Measurements from ENCODE around the gene PAIP2. TPM values are rescaled to one million over a fixed set of nuclear protein-coding genes. Genes with fewer than 3 reads are reported as not detected.

PAIP2 gene
- total and polyA plus RNA-seq, 2 of the 4 experiments (the other 2 are of a cell fraction): 41.9 to 59.5 TPM

- no peak overlapping the region for H4K5ac ChIP-seq (ENCODE audit: low read depth, low read length)
- BruUV-seq (replicated peaks): no TSS peak
- no peak overlapping the region for H4K91ac ChIP-seq (ENCODE audit: insufficient read depth, low read depth, low read length)
- no peak overlapping the region for H3K27ac ChIP-seq (ENCODE audit: insufficient read depth, low read length)
- no peak overlapping the region for H3K18ac ChIP-seq (ENCODE audit: low read depth, low read length)
- peak overlapping the region; percentile 87; the same call in 1 of the 2 replicates for H2AK5ac ChIP-seq (ENCODE audit: low read depth, low read length)
- no peak overlapping the region for H2BK15ac ChIP-seq (ENCODE audit: low read depth, low read length)
- H4K20me1 ChIP-seq (ENCODE audit: insufficient read depth, low read length): no peaks in the 10 kb centered on the region
- TF ChIP-seq MAFK (IDR thresholded peaks at IDR 0.05; ENCODE audit: low read depth, low read length) (no peak), BHLHE40 (IDR thresholded peaks at IDR 0.05; ENCODE audit: low read depth, low read length) (no peak), CTCF (conservative IDR thresholded peaks at IDR 0.05; ENCODE audit: low read depth, low read length) (no peak), SMC3 (IDR thresholded peaks at IDR 0.05; ENCODE audit: low read depth, low read length) (no peak), CEBPB (IDR thresholded peaks at IDR 0.05; ENCODE audit: low read depth, low read length) (no peak)
- no peak overlapping the region for H3K4me2 ChIP-seq (ENCODE audit: low read depth, low read length)
- H2BK5ac ChIP-seq (ENCODE audit: low read depth, low read length, poor library complexity, severe bottlenecking): no peak overlapping the region
- H2BK120ac ChIP-seq (ENCODE audit: low read depth, low read length): no peak overlapping the region
- ATAC-seq (ENCODE audit: low read depth): no peak
- intact Hi-C loops (cut with micrococcal nuclease): no loop called here
- H3K4ac ChIP-seq (ENCODE audit: low read depth, low read length): no peak overlapping the region
- 0 out of 4 replicates have a peak overlapping the region, but pooled peaks of 1 of the 2 experiments have one; percentile 47 for H4K8ac ChIP-seq (ENCODE audit: low read depth in 2 of 2, low read length in 2 of 2)
- 100% methylated on average over 3 of the region's 10 CpGs; no CpG with 5 or more reads in 1 of the 2 experiments for WGBS, 2 experiments (ENCODE audit: extremely low coverage in 2 of 2, insufficient read length in 1 of 2)
- H3K56ac ChIP-seq (ENCODE audit: extremely low read depth, insufficient read depth, low read length): no peak overlapping the region
- H3K9ac ChIP-seq (ENCODE audit: low read depth, low read length): no peak overlapping the region
- no peak overlapping the region; the same call in 1 of the 2 replicates for H3K23ac ChIP-seq (ENCODE audit: low read depth, low read length)
- H2AFZ ChIP-seq (replicated peaks; ENCODE audit: low read length, poor library complexity): peak overlapping the region; percentile 86
- H3K9me3 ChIP-seq (ENCODE audit: control insufficient read depth, insufficient read depth, low read length): peaks cover 16% of the 10 kb centered on the region; the same call in 1 of the 2 replicates
- peaks cover 5% of the 10 kb centered on the region; the same call in 1 of the 2 replicates for H3K4me1 ChIP-seq (ENCODE audit: control insufficient read depth, insufficient read depth, low read length)
- H3K36me3 ChIP-seq (ENCODE audit: control insufficient read depth, insufficient read depth, low read length): no peaks in the 10 kb centered on the region
- ChIA-PET CTCF (no interaction called here), POLR2A (ENCODE audit: unreplicated experiment) (interaction anchor here (0.5 to 0.7 kb wide), 2 partner anchors 21 to 85 kb away, joined by 3 to 4 read pairs; no protein-coding TSS in a partner anchor)
- in situ Hi-C loops (cut with MboI; ENCODE audit: low sequenced_read_pairs): no loop called here
- H3K9me1 ChIP-seq (ENCODE audit: insufficient read depth, low read length): no peaks in the 10 kb centered on the region
- H3K79me1 ChIP-seq (ENCODE audit: low read depth in 1 of 2, low read length in 2 of 2): no peaks in the 10 kb centered on the region
- H3K27me3 ChIP-seq (ENCODE audit: control insufficient read depth, insufficient read depth, low read length): peaks cover 28% of the 10 kb centered on the region
- no peak for DNase-seq
- no peak overlapping the region for H3K14ac ChIP-seq (replicated peaks; ENCODE audit: low read depth, low read length)
- peak overlapping the region; percentile 66 for H2AK9ac ChIP-seq (replicated peaks; ENCODE audit: low read depth, low read length, poor library complexity)
- no peak overlapping the region for H2BK20ac ChIP-seq (ENCODE audit: low read depth, low read length)
- dilution Hi-C loops (cut with HindIII; ENCODE audit: low sequenced_read_pairs, unreplicated experiment): no loop called here
- no peak overlapping the region for H3K4me3 ChIP-seq (ENCODE audit: insufficient read depth, low read depth, low read length)
Measured at GRCh38 chr5:139390639-139391569, 49.2 kb downstream of the PAIP2 start.

Data from IMR-90 (cell line).